GM18508 (cell line): ENCODE results near the gene BSND.
A peak's percentile ranks its signal among the peaks of the same experiment; 100 is the strongest.
"Not testable (repeated sequence)": the region's sequence is repeated elsewhere in the genome, so short reads cannot be mapped to it uniquely, and the experiment has no call there.

Experiments used
- ATAC-seq: cut with Tn5 transposase; IDR thresholded peaks from one replicate; pipeline ENCODE4 v1.9.1; 2021; ENCODE audit warnings: moderate number of reproducible peaks; ENCODE audit not compliant: insufficient read depth, unreplicated experiment

The BSND gene

DNA sequence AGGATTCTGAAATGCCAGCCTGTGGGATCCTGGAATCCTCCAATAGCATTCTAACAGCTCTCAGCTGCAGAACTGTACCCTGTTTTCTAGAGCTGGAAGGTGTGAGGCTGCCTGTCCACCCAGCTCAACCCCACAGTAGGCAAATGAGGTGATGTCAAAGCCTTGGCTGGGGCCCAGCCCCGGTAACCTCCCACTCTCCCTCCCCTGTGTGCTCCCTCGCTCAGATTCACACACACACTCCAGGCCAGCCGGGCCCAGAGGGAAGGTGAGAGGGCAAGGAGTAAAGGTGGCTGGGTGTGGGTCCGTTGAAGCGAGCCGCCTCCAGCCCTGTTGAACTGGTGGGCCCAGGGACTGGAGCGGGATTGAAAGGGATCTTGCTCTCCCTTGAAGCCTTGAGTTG is at the start of gene BSND:
BSND (plus strand) TSS at position 257 of the 400 bp plus-strand sequence. CDS start 254 bp downstream, outside the sequence.
- no peak for ATAC-seq

DNA sequence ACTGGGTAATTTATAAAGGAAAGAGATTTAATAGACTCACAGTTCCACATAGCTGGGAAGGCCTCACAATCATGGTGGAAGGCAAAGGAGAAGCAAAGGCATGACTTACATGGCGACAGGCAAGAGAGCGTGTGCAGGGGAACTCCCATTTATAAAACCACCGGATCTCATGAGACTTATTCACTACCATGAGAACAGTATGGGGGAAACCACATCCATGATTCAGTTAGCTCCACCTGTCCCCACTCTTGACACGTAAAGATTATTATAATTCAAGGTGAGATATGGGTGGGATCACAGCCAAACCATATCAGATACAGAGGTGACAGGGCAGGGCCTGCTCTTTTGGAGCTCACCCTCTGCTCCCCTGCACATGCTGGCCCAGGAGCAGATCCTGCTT is 49.7 kb upstream of the BSND start:
- no peak for ATAC-seq

DNA sequence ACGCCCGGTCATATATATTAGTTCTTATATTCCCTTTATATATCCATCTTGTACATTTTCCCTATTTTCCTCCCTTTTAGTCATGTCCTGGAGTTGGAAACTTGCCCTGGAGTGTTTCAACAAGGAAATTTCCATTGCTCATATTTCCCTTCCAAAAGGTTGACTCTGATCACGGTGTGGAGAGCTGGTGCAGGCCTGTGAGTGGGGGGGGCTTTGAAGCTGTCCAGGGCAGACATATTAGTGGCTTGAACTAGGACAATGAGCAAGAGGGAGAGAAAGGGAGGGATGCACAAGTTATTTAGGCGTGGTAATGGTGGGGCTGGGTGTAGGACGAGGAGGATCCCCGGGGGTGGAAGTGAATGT is 48.7 kb upstream of the BSND start:
- no peak for ATAC-seq

DNA sequence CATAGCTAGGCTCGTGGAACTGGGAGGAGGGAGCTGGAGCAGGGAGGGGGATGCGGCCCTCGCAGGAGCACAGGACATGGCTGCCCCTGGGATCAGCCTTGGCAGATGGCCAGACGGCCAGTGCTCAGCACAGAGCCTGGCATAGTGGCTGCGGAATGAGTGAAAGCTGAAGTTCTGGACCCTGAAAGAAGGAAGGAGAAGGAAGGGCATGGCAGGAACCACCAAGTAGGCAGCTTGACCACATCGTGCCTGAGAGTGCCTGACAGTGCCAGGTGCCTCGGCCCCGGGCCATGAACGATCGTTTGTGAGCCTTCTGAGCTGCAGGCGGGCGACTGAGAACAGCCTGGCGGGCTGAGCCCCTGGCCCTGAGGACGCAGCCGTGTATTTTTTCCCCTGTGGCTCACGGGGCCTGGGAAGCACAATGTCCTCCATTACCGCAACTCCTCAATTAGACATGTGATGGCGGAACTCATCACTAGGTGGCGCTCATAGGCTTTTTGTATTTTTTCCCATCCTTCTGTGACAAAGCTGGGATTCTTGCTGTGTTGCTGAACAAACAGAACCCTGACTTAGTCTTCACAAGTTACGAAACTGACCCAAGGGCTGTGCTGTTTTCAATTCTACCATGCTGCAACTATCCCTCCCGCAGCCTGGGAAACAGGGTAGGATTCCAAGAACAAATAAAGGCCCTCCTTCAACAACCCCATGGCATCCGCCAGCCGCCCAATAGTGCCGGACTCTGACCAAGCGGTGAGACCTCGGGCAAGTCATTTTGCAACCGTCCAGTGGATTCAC is 48.2 kb upstream of the BSND start:
- ATAC-seq: no peak

GRCh38 chr1:54951810-54952226 is 46.9 kb upstream of the BSND start:
- ATAC-seq: no peak

DNA sequence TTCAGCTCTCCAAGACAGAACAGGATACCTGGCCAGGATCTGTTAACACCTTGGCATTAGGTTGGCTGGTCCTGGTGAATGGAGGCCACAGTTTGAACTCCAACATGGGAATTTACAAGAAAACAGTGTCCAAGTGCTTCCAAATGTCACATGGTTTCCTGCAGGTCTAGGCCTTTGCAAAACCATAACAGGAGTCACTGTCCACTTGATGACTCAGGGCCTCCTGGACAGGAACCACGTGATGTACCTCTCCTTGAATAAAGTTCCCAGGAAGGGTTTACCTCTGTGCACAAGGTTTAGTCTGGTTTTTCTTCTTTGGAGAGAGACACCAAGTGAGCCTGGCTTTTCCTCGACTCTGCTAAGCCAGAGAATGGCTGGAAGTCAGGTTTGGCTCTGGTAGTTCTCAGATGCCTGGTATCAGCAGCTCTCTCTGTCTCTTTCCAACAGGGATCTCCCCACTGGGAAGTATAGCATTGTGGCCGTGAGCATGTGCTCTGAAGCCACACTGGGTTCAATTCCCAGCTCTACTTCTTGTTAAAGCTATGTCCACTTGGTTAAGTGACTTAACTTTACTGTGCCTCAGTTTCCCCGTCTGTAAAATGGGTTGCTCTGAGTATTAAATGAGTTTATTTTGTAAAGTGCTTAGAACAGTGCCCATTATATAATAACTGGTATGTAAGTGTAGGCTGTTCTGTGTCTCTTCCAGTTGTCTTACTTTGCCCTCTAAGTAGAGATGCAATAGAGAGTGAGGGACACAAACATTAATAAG is 45.6 kb upstream of the BSND start:
- no peak for ATAC-seq

DNA sequence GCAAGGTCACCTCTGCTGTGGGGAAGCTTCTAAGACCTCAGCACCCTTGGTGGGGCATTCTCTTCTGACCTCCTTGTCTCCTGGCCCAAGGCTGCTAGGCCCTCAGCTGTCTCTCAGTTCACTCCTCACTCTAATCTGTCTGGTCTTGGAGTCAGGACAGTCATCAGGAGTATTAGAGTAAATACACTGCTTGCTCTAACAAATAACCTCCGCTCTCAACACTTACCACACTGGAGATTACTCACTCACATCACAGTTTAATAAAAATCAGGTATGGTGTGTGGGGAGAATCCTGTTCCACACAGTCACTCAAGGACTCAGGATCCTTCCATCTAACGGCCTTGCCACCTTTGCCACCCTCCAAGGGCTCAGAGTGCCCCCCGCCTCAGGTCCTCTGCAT is 44.9 kb upstream of the BSND start:
- no peak for ATAC-seq

DNA sequence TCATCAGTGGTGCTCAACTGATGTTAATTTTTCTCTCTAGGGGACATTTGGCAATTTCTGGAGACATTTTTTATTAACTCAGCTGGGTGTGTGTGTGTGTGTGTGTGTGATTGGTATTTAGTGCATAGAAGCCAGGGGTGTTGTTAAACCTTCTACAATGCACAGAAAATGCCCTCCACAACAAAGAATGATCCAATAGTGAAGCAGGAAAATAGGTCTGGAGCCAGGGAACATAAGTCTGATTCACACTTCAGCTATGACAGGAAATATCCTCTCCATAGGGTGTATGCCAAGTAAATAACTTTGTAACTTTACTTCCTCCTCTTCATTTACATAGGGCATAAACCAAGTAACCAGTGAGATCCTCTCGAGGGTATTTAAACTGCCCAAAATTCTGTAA is 43.4 kb upstream of the BSND start:
- no peak for ATAC-seq

DNA sequence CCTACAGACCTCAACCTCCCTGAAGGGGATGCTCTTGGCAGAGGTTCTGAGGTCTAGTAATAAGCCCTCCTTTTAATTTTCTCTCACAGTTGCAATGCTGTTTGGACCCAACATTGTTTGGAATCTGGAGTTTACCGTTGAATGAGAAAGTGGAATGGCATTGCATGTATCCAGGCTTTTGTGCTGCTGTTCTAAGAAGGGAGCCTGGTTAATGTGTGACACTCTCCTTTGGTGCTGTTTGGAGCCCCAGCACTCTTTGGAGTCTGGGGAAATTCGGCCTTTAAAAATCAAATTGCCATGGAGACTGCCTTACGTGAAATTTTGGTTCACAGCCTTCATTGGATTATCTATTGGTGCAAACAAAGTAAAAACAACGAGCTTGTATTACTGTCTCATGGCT is 42.0 kb upstream of the BSND start:
- ATAC-seq: no peak

- no peak for ATAC-seq
Measured at GRCh38 chr1:54959241-54959640, 39.5 kb upstream of the BSND start.

- ATAC-seq: no peak
Measured at GRCh38 chr1:54962612-54963395, 35.9 kb upstream of the BSND start.

GRCh38 chr1:54963829-54964228 is 34.9 kb upstream of the BSND start:
- ATAC-seq: not testable (repeated sequence)

GRCh38 chr1:54965624-54966340 is 33.0 kb upstream of the BSND start:
- no peak for ATAC-seq

- no peak for ATAC-seq
Measured at GRCh38 chr1:54967372-54967771, 31.4 kb upstream of the BSND start.

GRCh38 chr1:54968551-54968950 is 30.2 kb upstream of the BSND start:
- ATAC-seq: no peak

GRCh38 chr1:54969879-54970278 is 28.9 kb upstream of the BSND start:
- no peak for ATAC-seq

DNA sequence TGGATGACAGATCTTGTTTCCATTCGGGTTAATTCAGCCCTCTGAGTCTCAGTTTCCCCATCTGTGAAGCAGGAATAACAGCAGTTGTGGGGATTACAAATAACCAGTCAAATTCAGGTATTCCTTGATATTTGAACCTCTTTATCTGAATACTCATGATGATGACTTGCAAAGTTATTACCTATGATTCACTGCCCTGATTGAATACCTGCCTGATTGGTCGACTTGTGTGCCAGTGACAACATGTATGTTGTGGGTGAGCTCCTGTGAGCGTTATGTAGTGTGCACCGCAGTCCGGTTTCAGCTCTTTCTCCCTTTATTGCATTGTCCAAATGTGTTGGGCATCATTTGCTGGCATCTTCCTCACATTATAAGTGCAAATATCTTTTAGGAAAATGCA is 27.8 kb upstream of the BSND start:
- no peak for ATAC-seq

- ATAC-seq: peak; percentile 80
Measured at GRCh38 chr1:54971317-54971791, 27.4 kb upstream of the BSND start.

DNA sequence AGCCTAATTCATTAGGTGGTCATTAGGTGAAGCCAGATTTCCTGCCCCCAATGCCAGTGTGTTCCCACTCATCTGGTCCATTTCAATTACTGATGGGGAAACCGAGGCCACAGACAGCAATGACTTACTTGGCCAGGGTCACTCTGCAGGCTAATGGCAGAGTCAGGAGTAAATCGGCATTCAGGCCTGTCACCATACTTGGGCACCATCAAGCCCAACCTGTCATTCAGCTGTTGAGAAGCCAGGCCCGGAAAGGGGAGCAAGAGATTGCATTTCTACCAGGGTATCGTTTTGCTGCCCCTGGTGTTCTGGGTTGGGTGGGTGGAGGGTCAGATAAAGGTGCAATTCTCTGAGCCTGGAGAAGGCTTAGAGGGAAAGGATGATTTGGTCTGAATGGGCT is 26.3 kb upstream of the BSND start:
- ATAC-seq: no peak

DNA sequence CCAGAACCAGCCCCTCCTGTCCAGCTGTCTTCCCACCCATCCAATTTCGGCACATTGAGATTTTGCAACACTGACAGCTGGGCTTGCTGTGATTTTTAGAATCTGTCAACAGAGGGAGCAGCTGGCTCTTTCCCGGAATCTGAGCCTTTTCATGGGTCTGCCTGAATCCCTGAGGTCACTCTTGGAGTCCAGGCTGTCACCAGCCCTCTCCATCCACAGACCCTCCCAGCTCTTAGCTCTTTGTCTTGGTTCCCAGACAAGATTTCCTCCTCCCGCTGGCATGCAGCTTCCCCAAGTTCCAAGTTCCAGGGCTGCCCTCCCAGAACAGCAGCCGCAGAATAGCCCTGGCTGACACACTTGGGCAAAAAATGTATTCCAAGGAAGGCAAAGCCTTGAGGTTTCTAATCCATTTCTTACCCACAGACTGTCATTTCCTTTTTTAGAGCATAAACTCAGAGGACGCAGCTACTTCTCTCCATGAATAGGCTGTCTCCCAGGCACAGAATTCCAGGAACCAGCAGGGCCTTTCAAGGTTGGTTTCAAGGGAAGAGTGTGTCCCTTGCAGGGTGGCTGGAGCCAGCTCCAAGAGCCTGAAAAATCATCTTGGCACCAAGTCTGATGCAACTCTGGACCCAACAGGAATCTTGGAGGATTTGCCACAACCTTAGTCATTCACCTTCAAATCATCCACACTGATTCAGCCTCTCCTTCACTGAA is 25.4 kb upstream of the BSND start:
- no peak for ATAC-seq
